ENCODE results near the gene AKT3. TPM values are rescaled to one million over a fixed set of nuclear protein-coding genes. Genes with fewer than 3 reads are reported as not detected.
A peak's percentile ranks its signal among the peaks of the same experiment; 100 is the strongest.

AKT3 gene
- total RNA-seq, 3 donors from 2014 or later (not counting 1 experiment from before 2014, with no cell fraction given), result 135 to 157 (median 136) TPM

DNA sequence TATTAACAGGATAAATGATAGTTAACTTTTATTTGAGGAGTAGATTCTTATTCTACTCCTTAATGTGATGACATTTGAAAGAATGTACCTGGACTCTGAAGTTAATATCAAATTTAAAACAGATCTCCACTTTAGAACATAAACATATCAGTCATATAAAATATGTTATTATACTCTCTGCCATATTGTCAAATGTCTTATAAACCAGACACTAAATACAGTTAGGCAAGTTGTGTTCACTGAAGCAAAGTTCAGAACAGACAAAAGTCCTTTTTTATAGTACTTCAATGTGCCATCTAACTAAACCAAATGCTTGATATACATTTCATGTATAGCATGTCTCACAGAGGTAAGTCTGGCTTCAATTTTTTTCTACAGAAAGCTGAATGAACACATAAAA lies 285.2 kb downstream of the AKT3 start:
- Histone ChIP-seq H3K36me3 (ENCODE audit: control insufficient read depth, insufficient read depth, low read length) (peaks cover 24% of the 10 kb centered on the region), H3K9me3 (ENCODE audit: control insufficient read depth, insufficient read depth, low read length) (no peaks in the 10 kb centered on the region), H3K4me3 (ENCODE audit: low read length) (no peak overlapping the region), H3K4me1 (ENCODE audit: control insufficient read depth, insufficient read depth, low read length) (no peaks in the 10 kb centered on the region), H3K27me3 (ENCODE audit: control insufficient read depth, insufficient read depth, low read length) (no peaks in the 10 kb centered on the region), H3K27ac (ENCODE audit: low read length) (no peak overlapping the region)
- no peak overlapping the region for H3K27ac Mint-ChIP-seq
- no peaks in the 10 kb centered on the region for H3K9me3 Mint-ChIP-seq
- TF ChIP-seq, protein P1, sequence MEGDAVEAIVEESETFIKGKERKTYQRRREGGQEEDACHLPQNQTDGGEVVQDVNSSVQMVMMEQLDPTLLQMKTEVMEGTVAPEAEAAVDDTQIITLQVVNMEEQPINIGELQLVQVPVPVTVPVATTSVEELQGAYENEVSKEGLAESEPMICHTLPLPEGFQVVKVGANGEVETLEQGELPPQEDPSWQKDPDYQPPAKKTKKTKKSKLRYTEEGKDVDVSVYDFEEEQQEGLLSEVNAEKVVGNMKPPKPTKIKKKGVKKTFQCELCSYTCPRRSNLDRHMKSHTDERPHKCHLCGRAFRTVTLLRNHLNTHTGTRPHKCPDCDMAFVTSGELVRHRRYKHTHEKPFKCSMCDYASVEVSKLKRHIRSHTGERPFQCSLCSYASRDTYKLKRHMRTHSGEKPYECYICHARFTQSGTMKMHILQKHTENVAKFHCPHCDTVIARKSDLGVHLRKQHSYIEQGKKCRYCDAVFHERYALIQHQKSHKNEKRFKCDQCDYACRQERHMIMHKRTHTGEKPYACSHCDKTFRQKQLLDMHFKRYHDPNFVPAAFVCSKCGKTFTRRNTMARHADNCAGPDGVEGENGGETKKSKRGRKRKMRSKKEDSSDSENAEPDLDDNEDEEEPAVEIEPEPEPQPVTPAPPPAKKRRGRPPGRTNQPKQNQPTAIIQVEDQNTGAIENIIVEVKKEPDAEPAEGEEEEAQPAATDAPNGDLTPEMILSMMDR (IDR thresholded peaks at IDR 0.05), result no peak
- peaks cover 11% of the 10 kb centered on the region for H3K36me3 Mint-ChIP-seq
- intact Hi-C loops (cut with micrococcal nuclease), result no loop called here
- H3K4me1 Mint-ChIP-seq, result peaks cover 0 to 10% of the 10 kb centered on the region in 2 donors
- no peak for ATAC-seq
- DNase-seq, result no peak
- no peaks in the 10 kb centered on the region for H3K27me3 Mint-ChIP-seq (ENCODE audit: low read depth in 2 of 2)
- H3K4me3 Mint-ChIP-seq, result no peak overlapping the region

DNA sequence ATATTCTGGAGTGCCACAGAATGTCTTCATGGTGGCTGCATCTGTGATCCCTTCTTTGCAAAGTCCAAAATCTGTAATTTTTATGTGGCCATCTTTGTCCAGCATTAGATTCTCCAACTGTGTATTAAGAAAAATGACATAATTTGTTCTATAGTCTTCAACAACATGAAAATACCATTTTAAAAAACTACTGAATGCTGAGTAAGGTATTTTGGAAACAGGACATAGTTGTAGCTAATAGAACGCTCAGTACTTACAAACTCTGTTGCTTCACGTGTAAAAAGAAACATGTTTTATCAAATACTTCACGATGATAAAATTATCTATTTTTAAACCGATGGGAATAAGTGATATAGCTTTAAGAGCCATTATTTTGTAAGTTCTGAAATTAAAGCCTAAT lies 286.3 kb downstream of the AKT3 start:
- WGBS (ENCODE audit: insufficient coverage), result 100% methylated on average over 2 of the region's 4 CpGs
- Mint-ChIP-seq H3K4me3 (no peak overlapping the region), H3K36me3 (peaks cover 11% of the 10 kb centered on the region), H3K9me3 (no peaks in the 10 kb centered on the region), H3K27me3 (ENCODE audit: low read depth in 2 of 2) (no peaks in the 10 kb centered on the region), H3K4me1 (peaks cover 0 to 10% of the 10 kb centered on the region in 2 donors), H3K27ac (no peak overlapping the region)
- TF ChIP-seq, protein P1 (IDR thresholded peaks at IDR 0.05), result no peak
- Histone ChIP-seq H3K36me3 (ENCODE audit: control insufficient read depth, insufficient read depth, low read length) (peaks cover 26% of the 10 kb centered on the region), H3K4me1 (ENCODE audit: control insufficient read depth, insufficient read depth, low read length) (no peaks in the 10 kb centered on the region), H3K9me3 (ENCODE audit: control insufficient read depth, insufficient read depth, low read length) (no peaks in the 10 kb centered on the region), H3K27me3 (ENCODE audit: control insufficient read depth, insufficient read depth, low read length) (no peaks in the 10 kb centered on the region), H3K27ac (ENCODE audit: low read length) (no peak overlapping the region), H3K4me3 (ENCODE audit: low read length) (no peak overlapping the region)
- no peak for DNase-seq
- intact Hi-C loops (cut with micrococcal nuclease), result no loop called here
- ATAC-seq, result no peak

DNA sequence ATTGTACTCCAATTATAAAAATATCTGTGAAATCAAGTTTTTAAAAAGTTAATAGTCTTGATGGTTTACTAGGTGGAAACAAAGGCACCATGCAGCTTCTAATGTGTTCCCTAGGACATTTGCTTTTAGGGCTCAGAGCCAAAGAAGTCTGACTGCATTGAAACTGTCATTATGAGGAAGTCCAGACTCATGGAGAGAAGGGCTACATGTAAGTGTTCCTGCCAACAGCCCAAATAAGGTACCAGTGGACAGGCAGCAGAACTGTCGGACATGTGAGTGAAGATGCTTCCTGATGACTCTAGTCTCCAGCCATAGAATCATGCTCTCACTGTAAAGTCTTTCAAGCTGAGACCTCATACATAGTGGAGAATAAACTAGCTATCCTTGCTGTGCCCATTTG lies 287.6 kb downstream of the AKT3 start:
- Mint-ChIP-seq H3K27ac (no peak overlapping the region), H3K4me1 (peaks cover 0 to 10% of the 10 kb centered on the region in 2 donors), H3K9me3 (no peaks in the 10 kb centered on the region), H3K36me3 (peaks cover 11% of the 10 kb centered on the region), H3K4me3 (no peak overlapping the region), H3K27me3 (ENCODE audit: low read depth in 2 of 2) (no peaks in the 10 kb centered on the region)
- ATAC-seq (no peak), DNase-seq (no peak)
- H3K4me1 ChIP-seq (ENCODE audit: control insufficient read depth, insufficient read depth, low read length), result no peaks in the 10 kb centered on the region
- H3K27me3 ChIP-seq (ENCODE audit: control insufficient read depth, insufficient read depth, low read length), result no peaks in the 10 kb centered on the region
- no peak overlapping the region for H3K4me3 ChIP-seq (ENCODE audit: low read length)
- H3K36me3 ChIP-seq (ENCODE audit: control insufficient read depth, insufficient read depth, low read length), result peaks cover 26% of the 10 kb centered on the region
- H3K27ac ChIP-seq (ENCODE audit: low read length), result no peak overlapping the region
- WGBS (ENCODE audit: insufficient coverage), result 100% methylated on average over 1 of the region's 1 CpG
- TF ChIP-seq, protein P1 (IDR thresholded peaks at IDR 0.05), result no peak
- intact Hi-C loops (cut with micrococcal nuclease), result no loop called here
- no peaks in the 10 kb centered on the region for H3K9me3 ChIP-seq (ENCODE audit: control insufficient read depth, insufficient read depth, low read length)

DNA sequence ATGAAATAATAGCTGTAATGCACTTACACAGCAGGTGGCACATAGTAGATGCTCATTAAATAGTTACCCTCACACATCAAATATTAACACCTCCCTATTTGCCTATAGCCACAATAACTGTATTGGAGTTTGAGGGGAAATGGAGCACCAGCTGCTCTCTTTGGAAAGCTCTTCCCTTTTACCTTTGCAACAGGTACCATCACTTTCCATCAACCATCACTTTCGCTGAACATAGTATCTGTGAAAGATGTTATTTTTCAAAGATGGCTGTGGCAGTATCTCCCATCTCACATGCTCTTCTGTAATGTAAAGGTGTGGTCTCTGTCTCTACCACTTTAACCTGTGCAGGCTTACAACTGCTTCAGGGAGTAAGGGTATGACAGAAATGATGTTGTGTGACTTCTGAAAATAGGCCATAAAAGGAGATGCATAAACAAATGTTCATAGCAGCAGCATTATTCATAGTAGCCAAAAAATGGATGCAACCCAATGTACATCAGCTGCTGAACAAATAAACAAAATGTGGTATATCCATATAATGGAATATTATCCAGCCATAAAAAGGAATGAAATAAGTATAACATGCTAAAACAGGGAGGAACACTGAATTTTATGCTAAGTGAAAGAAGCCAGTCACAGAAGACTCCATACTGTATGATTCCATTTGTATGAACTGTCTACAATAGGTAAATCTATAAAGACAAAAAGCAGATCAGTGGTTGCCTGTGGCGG lies 288.3 kb downstream of the AKT3 start:
- Histone ChIP-seq H3K9me3 (ENCODE audit: control insufficient read depth, insufficient read depth, low read length) (no peaks in the 10 kb centered on the region), H3K4me3 (ENCODE audit: low read length) (no peak overlapping the region), H3K27me3 (ENCODE audit: control insufficient read depth, insufficient read depth, low read length) (no peaks in the 10 kb centered on the region), H3K4me1 (ENCODE audit: control insufficient read depth, insufficient read depth, low read length) (no peaks in the 10 kb centered on the region), H3K36me3 (ENCODE audit: control insufficient read depth, insufficient read depth, low read length) (peaks cover 26% of the 10 kb centered on the region), H3K27ac (ENCODE audit: low read length) (no peak overlapping the region)
- no peaks in the 10 kb centered on the region for H3K9me3 Mint-ChIP-seq
- WGBS (ENCODE audit: insufficient coverage), result 87% methylated on average over 1 of the region's 2 CpGs
- peaks cover 0 to 10% of the 10 kb centered on the region in 2 donors for H3K4me1 Mint-ChIP-seq
- TF ChIP-seq, protein P1 (IDR thresholded peaks at IDR 0.05), result no peak
- H3K36me3 Mint-ChIP-seq, result peaks cover 11% of the 10 kb centered on the region
- H3K27ac Mint-ChIP-seq, result peak overlapping the region in 1 of 2 donors; percentile 55
- DNase-seq, result no peak
- ATAC-seq, result no peak
- intact Hi-C loops (cut with micrococcal nuclease), result no loop called here
- H3K4me3 Mint-ChIP-seq, result no peak overlapping the region
- H3K27me3 Mint-ChIP-seq (ENCODE audit: low read depth in 2 of 2), result no peaks in the 10 kb centered on the region
